Measurements from ENCODE around the gene IGSF10.

GRCh38 chr3:151423091-151423490, 37.8 kb downstream of the IGSF10 start:
- TF ChIP-seq EP300 (IDR thresholded peaks at IDR 0.05; ENCODE audit: borderline replicate concordance), result no peak
- no peak for TF ChIP-seq TEAD4 (IDR thresholded peaks at IDR 0.05)
- TF ChIP-seq, protein P1, sequence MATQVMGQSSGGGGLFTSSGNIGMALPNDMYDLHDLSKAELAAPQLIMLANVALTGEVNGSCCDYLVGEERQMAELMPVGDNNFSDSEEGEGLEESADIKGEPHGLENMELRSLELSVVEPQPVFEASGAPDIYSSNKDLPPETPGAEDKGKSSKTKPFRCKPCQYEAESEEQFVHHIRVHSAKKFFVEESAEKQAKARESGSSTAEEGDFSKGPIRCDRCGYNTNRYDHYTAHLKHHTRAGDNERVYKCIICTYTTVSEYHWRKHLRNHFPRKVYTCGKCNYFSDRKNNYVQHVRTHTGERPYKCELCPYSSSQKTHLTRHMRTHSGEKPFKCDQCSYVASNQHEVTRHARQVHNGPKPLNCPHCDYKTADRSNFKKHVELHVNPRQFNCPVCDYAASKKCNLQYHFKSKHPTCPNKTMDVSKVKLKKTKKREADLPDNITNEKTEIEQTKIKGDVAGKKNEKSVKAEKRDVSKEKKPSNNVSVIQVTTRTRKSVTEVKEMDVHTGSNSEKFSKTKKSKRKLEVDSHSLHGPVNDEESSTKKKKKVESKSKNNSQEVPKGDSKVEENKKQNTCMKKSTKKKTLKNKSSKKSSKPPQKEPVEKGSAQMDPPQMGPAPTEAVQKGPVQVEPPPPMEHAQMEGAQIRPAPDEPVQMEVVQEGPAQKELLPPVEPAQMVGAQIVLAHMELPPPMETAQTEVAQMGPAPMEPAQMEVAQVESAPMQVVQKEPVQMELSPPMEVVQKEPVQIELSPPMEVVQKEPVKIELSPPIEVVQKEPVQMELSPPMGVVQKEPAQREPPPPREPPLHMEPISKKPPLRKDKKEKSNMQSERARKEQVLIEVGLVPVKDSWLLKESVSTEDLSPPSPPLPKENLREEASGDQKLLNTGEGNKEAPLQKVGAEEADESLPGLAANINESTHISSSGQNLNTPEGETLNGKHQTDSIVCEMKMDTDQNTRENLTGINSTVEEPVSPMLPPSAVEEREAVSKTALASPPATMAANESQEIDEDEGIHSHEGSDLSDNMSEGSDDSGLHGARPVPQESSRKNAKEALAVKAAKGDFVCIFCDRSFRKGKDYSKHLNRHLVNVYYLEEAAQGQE (IDR thresholded peaks at IDR 0.05; ENCODE audit: low read depth), result no peak
- no peak for TF ChIP-seq RAD21 (IDR thresholded peaks at IDR 0.05; ENCODE audit: low read depth)
- TF ChIP-seq TCF12 (IDR thresholded peaks at IDR 0.05; ENCODE audit: low read depth), result no peak
- no peak for TF ChIP-seq MAX (IDR thresholded peaks at IDR 0.05)
- no peak for TF ChIP-seq CEBPB (IDR thresholded peaks at IDR 0.05)
- TF ChIP-seq TAF1 (IDR thresholded peaks at IDR 0.05; ENCODE audit: low read depth), result no peak
- TF ChIP-seq NFIC (IDR thresholded peaks at IDR 0.05), result no peak
- TF ChIP-seq YY1 (IDR thresholded peaks at IDR 0.05; ENCODE audit: low read depth), result no peak
- no peak for TF ChIP-seq FOXM1 (IDR thresholded peaks at IDR 0.05; ENCODE audit: borderline replicate concordance, low read depth)
- no peak for TF ChIP-seq ZBTB7A (IDR thresholded peaks at IDR 0.05; ENCODE audit: low read depth)
